Endothelial cell of umbilical vein (primary cell): Measurements from ENCODE around the gene PRDM16. TPM values are rescaled to one million over a fixed set of nuclear protein-coding genes. Genes with fewer than 3 reads are reported as not detected.

Experiments
- BruUV-seq: library from RNA; stranded (reverse); fragments of 400-500 nt; replicated peaks from 2 replicates; lab custom pipeline; 2021; lab: Mats Ljungman, UMichigan
- CTCF ChIA-PET: fragments of 300-600, 350-600 bp; sonication (Branson Sonifier 250); formaldehyde crosslinking; loops from one replicate; lab custom pipeline; 2021; ENCODE audit warnings: antibody characterized with exemption, inconsistent platforms; lab: Charles Lee
- POLR2A ChIA-PET: fragments of 300-600, 350-600 bp; sonication (Branson Sonifier 250); formaldehyde crosslinking; loops from one replicate; lab custom pipeline; 2021; ENCODE audit warnings: antibody characterized with exemption, inconsistent platforms; lab: Charles Lee
- DNase-seq: peaks from one replicate; pipeline ENCODE4 v3.0.0-alpha.2; 2011; ENCODE audit warnings: low read depth, low spot score
- FAIRE-seq: peaks from 2 replicates; lab custom pipeline; 2011; peaks lifted over from hg19 to GRCh38; lab: Jason Lieb, UNC
- H2AFZ ChIP-seq: 2 replicates; pipeline ENCODE4 v1.6.0; 2012; ENCODE audit warnings: low read depth, low read length, control low read depth, inconsistent platforms
- H3K27ac ChIP-seq: 2 replicates; pipeline ENCODE4 v1.5.1; 2011; ENCODE audit warnings: low read depth, mild to moderate bottlenecking, control low read depth, low read length, moderate library complexity; ENCODE audit not compliant: insufficient read depth
- H3K27me3 ChIP-seq, 2 experiments: 2 replicates each; pipeline versions ENCODE4 v1.6.0 to v1.6.1; 2011; ENCODE audit warnings: low read length in 2 of 2, mixed read lengths in 1 of 2; ENCODE audit not compliant: control insufficient read depth in 2 of 2, insufficient read depth in 2 of 2
- H3K36me3 ChIP-seq, 2 experiments: 2 replicates in 1 of 2; 3 replicates in 1 of 2; pipeline ENCODE4 v1.5.1; 2011; ENCODE audit warnings: low read length in 2 of 2, mild to moderate bottlenecking in 1 of 2, moderate library complexity in 1 of 2; ENCODE audit not compliant: control insufficient read depth in 2 of 2, insufficient read depth in 2 of 2; ENCODE audit errors: extremely low read depth in 1 of 2
- H3K4me1 ChIP-seq: 3 replicates; pipeline ENCODE4 v1.5.1; 2011; ENCODE audit warnings: mild to moderate bottlenecking, low read length; ENCODE audit not compliant: control insufficient read depth, insufficient read depth; ENCODE audit errors: extremely low read depth
- H3K4me2 ChIP-seq: 2 replicates; pipeline ENCODE4 v1.6.1; 2011; ENCODE audit warnings: low read length, control low read depth, mixed read lengths; ENCODE audit not compliant: insufficient read depth
- H3K4me3 ChIP-seq, 3 experiments: fragments of 200-600 bp in 1 of 3; sonication (generic), shearing (Covaris generic) in 1 of 3; replicated peaks in 1 of 3; 2 replicates each; pipeline ENCODE4 v1.5.1; 2011 to 2016; ENCODE audit warnings: control low read depth in 3 of 3, low read length in 3 of 3, mild to moderate bottlenecking in 2 of 3, inconsistent platforms in 1 of 3, low read depth in 1 of 3, moderate library complexity in 1 of 3; ENCODE audit not compliant: insufficient read depth in 1 of 3
- H3K79me2 ChIP-seq: 2 replicates; pipeline ENCODE4 v1.6.0; 2012; ENCODE audit warnings: low read length, inconsistent platforms; ENCODE audit not compliant: control insufficient read depth, insufficient read depth
- H3K9ac ChIP-seq: replicated peaks from 2 replicates; pipeline ENCODE3; 2011; ENCODE audit warnings: low read length, control low read depth; ENCODE audit not compliant: insufficient read depth; ENCODE audit errors: extremely low read depth
- H3K9me1 ChIP-seq: replicated peaks from 3 replicates; pipeline ENCODE4 v1.6.0; 2011; ENCODE audit warnings: mild to moderate bottlenecking, low read length; ENCODE audit not compliant: control insufficient read depth, insufficient read depth; ENCODE audit errors: extremely low read depth
- H3K9me3 ChIP-seq: replicated peaks from 2 replicates; pipeline ENCODE4 v1.5.1; 2012; ENCODE audit warnings: low read length, inconsistent platforms; ENCODE audit not compliant: control insufficient read depth, insufficient read depth
- H4K20me1 ChIP-seq: replicated peaks from 2 replicates; pipeline ENCODE3; 2011; ENCODE audit warnings: mild to moderate bottlenecking, low read length; ENCODE audit not compliant: control insufficient read depth, insufficient read depth; ENCODE audit errors: extremely low read depth
- EZH2 ChIP-seq: IDR thresholded peaks from 2 replicates; pipeline ENCODE4 v1.6.1; 2012; ENCODE audit warnings: borderline replicate concordance, low read depth, mild to moderate bottlenecking, moderate library complexity, low read length, inconsistent platforms; ENCODE audit not compliant: severe bottlenecking
- FOS ChIP-seq: IDR thresholded peaks from 2 replicates; pipeline ENCODE4 v1.6.1; 2011; ENCODE audit warnings: mild to moderate bottlenecking, low read length, moderate library complexity, borderline replicate concordance; ENCODE audit not compliant: insufficient read depth
- GATA2 ChIP-seq: IDR thresholded peaks from 2 replicates; pipeline ENCODE4 v1.7.0; 2011; ENCODE audit warnings: low read depth, mild to moderate bottlenecking, moderate library complexity, mixed read lengths, low read length; ENCODE audit not compliant: insufficient read length, insufficient read depth
- JUN ChIP-seq: IDR thresholded peaks from 2 replicates; pipeline ENCODE4 v1.6.1; 2011; ENCODE audit warnings: borderline replicate concordance, low read depth; ENCODE audit not compliant: insufficient read length, insufficient read depth
- MAX ChIP-seq: IDR thresholded peaks from 2 replicates; pipeline ENCODE4 v1.6.1; 2011; ENCODE audit not compliant: insufficient read depth, insufficient read length
- MYC ChIP-seq: IDR thresholded peaks from one replicate; pipeline ENCODE4 v1.6.1; 2011; ENCODE audit warnings: mild to moderate bottlenecking, low read depth, low read length
- POLR2A ChIP-seq: IDR thresholded peaks from 2 replicates; pipeline ENCODE4 v1.6.1; 2012; ENCODE audit warnings: low read depth, mild to moderate bottlenecking, control low read depth, low read length
- POLR2AphosphoS5 ChIP-seq: IDR thresholded peaks from 2 replicates; pipeline ENCODE4 v1.6.1; 2012; ENCODE audit warnings: low read depth, mild to moderate bottlenecking, control low read depth, low read length, moderate library complexity; ENCODE audit not compliant: insufficient read depth
- dilution Hi-C: fragments of 300-500 bp; cut with MboI; formaldehyde crosslinking; loops from one replicate; pipeline ENCODE4 v1.15.0; 2019; ENCODE audit warnings: low sequenced_read_pairs; ENCODE audit not compliant: extremely low pct_ligation_motif_present
- intact Hi-C: fragments of 100-400 bp; cut with micrococcal nuclease; formaldehyde crosslinking; loops from one replicate; pipeline ENCODE4 v1.10.0; 2022
- polyA plus RNA-seq, 4 experiments: library from polyadenylated mRNA; depleted of rRNA in 3 of 4; stranded (reverse) in 3 of 4; unstranded in 1 of 4; fragments of >200 nt; gene quantifications; 2 replicates each; pipeline versions ENCODE4 v1.2.1 to v1.2.3, GENCODE V29; 2011 to 2012; ENCODE audit warnings: missing spikeins in 1 of 4
- total RNA-seq: library from RNA; stranded (reverse); gene quantifications from 2 replicates; pipeline ENCODE4 v1.2.3, GENCODE V29; 2021
- TF ChIP-seq, protein P1 (sequence below), 2 donors: IDR thresholded peaks; 1 replicate in 1 of 2; 2 replicates in 1 of 2; pipeline ENCODE4 v1.5.1; 2011; ENCODE audit warnings: low read length in 2 of 2, mild to moderate bottlenecking in 2 of 2, moderate library complexity in 2 of 2, control low read depth in 1 of 2, inconsistent platforms in 1 of 2, low read depth in 1 of 2; ENCODE audit not compliant: insufficient read depth in 1 of 2; ENCODE audit errors: extremely low read depth in 1 of 2

Gene PRDM16
- total and polyA plus RNA-seq, 2 donors (not counting 3 experiments of a cell fraction or from before 2014, with no cell fraction given) = not detected

- no peak overlapping the region for H2AFZ ChIP-seq
- FAIRE-seq (no peak), DNase-seq (no peak)
- TF ChIP-seq POLR2AphosphoS5 = no peak
- no peak for TF ChIP-seq MAX
- no peak for TF ChIP-seq EZH2
- TF ChIP-seq JUN = no peak
- TF ChIP-seq, protein P1, sequence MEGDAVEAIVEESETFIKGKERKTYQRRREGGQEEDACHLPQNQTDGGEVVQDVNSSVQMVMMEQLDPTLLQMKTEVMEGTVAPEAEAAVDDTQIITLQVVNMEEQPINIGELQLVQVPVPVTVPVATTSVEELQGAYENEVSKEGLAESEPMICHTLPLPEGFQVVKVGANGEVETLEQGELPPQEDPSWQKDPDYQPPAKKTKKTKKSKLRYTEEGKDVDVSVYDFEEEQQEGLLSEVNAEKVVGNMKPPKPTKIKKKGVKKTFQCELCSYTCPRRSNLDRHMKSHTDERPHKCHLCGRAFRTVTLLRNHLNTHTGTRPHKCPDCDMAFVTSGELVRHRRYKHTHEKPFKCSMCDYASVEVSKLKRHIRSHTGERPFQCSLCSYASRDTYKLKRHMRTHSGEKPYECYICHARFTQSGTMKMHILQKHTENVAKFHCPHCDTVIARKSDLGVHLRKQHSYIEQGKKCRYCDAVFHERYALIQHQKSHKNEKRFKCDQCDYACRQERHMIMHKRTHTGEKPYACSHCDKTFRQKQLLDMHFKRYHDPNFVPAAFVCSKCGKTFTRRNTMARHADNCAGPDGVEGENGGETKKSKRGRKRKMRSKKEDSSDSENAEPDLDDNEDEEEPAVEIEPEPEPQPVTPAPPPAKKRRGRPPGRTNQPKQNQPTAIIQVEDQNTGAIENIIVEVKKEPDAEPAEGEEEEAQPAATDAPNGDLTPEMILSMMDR (IDR thresholded peaks at IDR 0.05; ENCODE audit: extremely low read depth in 1 of 2, insufficient read depth in 1 of 2, low read depth in 1 of 2, low read length in 2 of 2) = no peak
- no peak for TF ChIP-seq POLR2A
- TF ChIP-seq FOS = no peak
- TF ChIP-seq MYC = no peak
- TF ChIP-seq GATA2 = no peak
- dilution Hi-C loops = no loop called here
- H3K4me1 ChIP-seq = no peaks in the 10 kb centered on the region
- H3K9ac ChIP-seq = no peak overlapping the region
- H3K27me3 ChIP-seq = no peaks in the 10 kb centered on the region
- H3K4me2 ChIP-seq = no peak overlapping the region
- H3K9me1 ChIP-seq = no peaks in the 10 kb centered on the region
- no peak overlapping the region for H3K4me3 ChIP-seq
- peaks cover 2% of the 10 kb centered on the region for H3K9me3 ChIP-seq
- intact Hi-C loops = no loop called here
- H3K27ac ChIP-seq = no peak overlapping the region
- H3K79me2 ChIP-seq = no peaks in the 10 kb centered on the region
- CTCF ChIA-PET = no interaction called here
- POLR2A ChIA-PET = no interaction called here
- H3K36me3 ChIP-seq = no peaks in the 10 kb centered on the region
- BruUV-seq = no TSS peak
- no peaks in the 10 kb centered on the region for H4K20me1 ChIP-seq
Observed at GRCh38 chr1:3194760-3195479, 125.9 kb downstream of the PRDM16 start.
